Measurements from ENCODE around the gene KRT16.
"Not testable (repeated sequence)": the region's sequence is repeated elsewhere in the genome, so short reads cannot be mapped to it uniquely, and the experiment has no call there.

- peak; percentile 27 to 46 (median 33) for TF ChIP-seq CTCF (optimal IDR thresholded peaks at IDR 0.05 in 1 of 3, IDR thresholded peaks at IDR 0.05 in 1 of 3, conservative IDR thresholded peaks at IDR 0.05 in 1 of 3; ENCODE audit: extremely low read depth in 1 of 3, insufficient read depth in 2 of 3, low read length in 3 of 3)
- not testable (repeated sequence) for TF ChIP-seq EZH2 (IDR thresholded peaks at IDR 0.05; ENCODE audit: low read length)
Measured at GRCh38 chr17:41576740-41577139, 35.8 kb downstream of the KRT16 start.
